Stimulated activated CD4-positive, alpha-beta T cell treated with anti-CD3 and anti-CD28 coated beads, Interleukin-1b, Interleukin-23, amount 100 ng/mL, for 4 hours (primary cell): ENCODE data around the gene RAD51B.
"Not testable (repeated sequence)": the region's sequence is repeated elsewhere in the genome, so short reads cannot be mapped to it uniquely, and the experiment has no call there.

Experiments
- DNase-seq, 2 donors: peaks; one replicate each; pipeline ENCODE4 v3.0.0-alpha.2; 2020; ENCODE audit warnings: low read depth in 2 of 2

The RAD51B gene

DNA sequence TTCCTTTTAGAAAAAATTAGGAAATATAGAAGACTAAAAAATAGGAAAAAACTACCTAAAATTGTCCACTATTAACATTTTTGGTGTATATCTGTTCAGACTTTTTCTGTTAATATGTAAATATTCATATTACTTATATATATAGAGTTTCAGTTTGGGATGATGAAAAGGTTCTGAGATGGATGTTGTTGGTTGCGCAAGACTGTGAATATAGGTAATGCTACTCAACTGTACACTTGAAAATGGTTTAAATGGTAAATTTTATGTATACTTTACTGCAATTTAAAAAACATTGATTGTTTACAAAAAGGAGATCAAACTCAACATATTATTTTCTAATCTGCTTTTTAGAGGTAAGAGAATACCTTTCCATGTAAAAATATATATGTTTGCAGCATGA lies 200.9 kb downstream of the RAD51B start:
- no peak for DNase-seq

DNA sequence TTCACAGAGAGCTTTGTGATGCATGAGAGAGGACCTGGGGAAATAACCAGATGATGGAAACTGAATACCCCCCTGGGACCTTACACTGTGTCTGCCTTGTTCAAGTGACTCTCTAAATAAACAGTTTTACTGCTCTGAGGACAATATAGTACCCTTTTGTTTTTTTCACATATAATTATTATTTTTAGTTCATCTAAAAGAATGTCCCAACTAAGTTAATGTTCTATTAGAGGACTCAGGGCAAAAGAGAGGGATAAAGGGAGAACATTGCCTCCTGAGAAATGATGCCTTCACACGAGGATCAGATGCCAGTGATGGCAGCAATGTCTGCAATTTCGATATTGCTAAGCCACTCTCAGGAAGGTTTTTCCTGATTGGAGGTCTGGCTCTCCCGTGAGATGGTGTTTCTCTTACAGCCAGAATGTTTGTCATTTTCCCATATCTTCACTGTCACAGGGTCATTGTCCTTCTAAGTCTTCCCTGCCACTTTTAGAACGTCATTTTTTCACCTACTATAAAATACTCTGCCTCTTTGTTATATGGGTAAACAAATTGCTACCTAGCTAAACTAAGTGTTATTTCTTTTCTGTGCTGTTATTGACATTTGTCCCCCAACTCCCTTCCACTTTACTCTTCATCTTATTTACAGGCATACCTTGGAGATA lies 201.6 kb downstream of the RAD51B start:
- DNase-seq: no peak

DNA sequence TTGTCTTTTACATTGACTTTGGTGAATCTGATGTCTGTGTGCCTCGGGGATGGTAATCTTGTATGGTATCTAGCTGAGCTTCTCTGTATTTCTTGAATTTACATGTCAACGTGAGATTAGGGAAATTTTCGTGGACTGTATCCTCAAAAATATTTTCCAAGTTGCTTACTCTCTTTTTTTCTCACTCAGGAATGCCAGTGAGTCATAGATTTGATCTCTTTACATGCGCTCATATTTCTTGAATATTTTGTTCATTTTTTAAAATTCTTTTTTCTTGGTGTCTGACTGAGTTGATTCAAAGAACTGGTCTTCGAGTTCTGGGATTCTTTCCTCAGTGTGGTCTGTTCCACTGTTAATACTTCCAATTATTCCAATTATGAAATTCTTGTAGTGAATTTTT lies 207.7 kb downstream of the RAD51B start:
- no peak for DNase-seq

DNA sequence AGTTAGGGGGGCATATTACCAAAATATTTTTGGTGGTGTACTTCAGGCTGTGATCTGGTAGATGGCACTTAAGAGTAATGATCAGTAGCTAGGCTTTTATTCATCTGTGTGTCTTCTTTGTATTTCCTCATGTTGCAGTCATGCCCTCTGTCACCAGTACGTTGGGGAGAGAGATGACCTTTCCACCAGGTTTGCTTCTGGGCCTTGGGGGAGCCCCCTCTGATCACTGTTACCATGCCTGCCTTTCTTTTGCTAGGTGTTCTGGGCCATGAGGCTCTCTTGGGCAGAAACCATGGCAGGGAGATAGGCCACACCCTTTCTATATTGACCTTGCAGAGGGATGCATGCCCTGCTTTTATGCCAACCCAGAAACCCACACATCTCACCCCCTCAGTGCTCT lies 208.5 kb downstream of the RAD51B start:
- no peak for DNase-seq

DNA sequence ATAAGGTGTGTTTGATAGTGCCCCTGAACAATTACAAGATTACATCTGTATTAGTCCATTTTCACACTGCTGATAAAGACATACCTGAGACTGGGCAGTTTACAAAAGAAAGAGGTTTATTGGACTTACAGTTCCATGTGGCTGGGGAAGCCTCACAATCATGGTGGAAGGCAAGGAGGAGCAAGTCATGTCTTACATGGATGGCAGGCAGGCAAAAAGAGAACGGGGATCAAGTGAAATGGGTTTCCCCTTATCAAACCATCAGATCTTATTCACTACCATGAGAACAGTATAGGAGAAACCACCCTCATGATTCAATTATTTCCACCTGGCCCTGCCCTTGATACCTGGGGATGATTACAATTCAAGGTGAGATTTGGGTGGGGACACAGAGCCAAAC lies 211.4 kb downstream of the RAD51B start:
- not testable (repeated sequence) for DNase-seq

DNA sequence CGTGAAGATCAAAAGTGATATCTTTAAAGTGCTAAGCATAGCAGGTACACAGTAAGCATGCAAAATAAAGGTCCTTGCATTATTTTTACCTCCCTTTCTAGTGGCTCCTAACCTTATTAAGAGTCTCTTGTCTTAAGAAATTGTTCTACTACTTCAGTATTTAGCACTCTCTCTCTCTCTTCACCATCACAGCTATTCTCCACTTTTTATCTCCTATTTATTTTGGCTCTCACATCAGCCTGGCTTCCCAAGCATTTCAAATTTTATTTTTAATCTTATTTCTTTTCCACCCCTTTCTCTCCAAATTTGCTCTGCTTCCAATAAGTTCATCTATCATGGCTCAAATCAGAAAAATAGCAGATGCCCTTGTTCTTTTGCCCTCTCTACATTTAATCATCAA lies 212.6 kb downstream of the RAD51B start:
- DNase-seq: no peak

DNA sequence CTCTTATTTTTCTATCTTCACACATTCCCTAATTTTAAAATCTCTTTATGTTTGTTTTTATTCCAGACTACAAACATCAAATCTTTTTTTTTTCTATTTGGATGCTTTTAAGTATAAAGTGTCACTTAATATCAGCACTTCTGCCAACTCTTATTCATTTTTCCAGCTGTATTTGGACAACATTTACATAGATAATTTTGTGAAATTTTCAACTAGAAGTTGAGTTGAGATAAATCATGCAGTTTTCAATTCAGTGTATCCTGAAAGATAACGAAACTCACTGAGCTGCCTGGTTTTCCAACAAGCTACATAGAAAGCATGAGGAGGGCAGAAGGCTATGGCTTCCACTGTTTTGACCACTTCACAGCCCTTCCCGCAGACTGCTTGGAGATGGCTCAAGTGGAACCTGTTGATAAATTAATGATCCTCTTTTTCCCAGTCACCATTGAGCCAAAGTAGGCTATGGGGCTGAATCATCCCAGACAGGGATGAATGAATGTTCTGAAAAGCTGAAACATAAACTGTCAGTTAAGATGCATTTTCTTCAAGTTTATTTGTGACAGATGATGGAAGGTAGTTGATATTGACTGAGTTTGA lies 213.9 kb downstream of the RAD51B start:
- DNase-seq: no peak

DNA sequence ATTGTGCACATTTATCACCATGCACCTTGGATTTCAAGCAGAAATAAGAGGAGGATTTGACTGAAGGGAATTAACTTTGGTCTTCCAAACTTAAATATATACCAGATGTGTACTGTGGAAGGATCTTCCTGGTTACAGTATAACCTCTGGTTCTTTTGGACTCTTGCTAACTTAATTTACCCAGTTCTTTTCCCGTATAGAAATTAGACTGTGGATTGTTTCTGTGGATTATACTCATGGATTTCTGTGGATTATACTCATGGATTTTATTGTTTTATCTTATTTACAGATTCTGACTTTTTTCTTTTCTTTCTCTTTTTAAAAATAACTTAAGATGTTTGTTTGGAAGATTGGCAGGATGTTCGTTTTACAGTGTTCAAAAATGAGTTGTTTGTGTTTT lies 215.3 kb downstream of the RAD51B start:
- no peak for DNase-seq

DNA sequence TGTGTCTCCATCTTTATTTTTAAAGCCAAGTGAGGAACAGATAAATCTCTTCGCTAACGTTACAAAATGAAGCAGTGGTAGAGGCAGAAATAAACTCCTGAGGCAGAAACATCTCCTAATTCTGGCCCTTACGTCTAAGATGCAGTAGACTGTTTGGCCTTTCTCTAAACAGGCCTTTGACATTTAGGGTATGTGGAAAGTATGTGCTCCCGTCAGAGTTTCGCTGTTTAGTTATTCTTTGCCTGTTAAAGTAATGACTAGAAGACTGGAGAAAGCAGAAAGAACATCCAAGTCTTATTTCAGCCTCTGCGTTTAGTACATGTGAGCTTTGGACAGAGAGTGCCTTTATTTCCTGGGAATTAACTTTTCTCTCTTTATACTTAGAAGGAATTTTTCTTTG lies 216.6 kb downstream of the RAD51B start:
- DNase-seq: no peak

DNA sequence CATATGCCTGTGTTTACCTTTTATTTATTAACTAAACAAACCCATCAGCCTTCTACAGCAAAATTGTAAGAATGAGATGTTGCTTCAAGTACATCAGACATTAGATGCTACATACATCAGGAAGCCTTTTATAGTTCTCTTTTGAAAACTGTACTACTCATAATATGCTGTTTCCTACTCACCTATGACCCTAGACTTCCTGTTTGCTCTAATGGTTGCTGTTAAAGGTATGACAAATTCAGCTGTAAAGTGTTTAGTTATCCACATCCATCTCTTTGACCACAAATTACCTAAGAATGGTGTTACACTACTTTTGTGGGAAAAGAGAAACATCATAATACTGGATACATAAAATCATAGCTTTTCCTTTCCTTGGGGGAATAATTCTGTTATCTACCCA lies 220.0 kb downstream of the RAD51B start:
- no peak for DNase-seq

DNA sequence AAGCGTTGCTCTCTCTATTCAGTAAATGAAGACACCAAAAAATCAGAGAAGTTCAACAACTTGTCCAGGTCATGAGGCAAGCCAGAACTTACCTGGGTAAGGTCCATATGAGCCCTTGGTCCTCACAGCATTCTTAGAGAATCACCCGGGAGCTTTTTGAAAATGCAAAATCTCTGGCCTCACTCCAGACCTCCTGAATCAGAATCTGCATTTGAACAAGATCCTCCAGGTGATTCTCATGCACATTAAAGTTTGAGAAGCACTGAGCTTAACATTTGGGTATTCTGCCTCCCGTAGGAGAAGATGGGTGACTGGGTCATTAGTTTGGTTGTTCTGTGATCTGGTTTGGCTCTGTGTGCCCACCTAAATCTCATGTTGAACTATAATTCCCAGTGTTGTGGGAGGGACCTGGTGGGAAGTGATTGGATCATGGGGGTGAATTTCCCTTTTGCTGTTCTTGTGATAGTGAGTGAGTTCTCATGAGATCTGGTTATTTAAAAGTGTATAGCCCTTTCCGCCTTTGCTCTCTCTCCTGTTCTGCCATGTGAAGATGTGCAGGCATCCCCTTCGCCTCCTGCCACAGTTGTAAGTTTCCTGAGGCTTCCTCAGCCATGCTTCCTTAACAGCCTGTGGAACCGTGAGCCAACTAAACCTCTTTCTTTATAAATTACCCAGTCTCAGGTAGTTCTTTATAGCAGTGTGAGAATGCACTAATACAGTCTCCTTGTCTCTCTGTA lies 221.2 kb downstream of the RAD51B start:
- DNase-seq: no peak

DNA sequence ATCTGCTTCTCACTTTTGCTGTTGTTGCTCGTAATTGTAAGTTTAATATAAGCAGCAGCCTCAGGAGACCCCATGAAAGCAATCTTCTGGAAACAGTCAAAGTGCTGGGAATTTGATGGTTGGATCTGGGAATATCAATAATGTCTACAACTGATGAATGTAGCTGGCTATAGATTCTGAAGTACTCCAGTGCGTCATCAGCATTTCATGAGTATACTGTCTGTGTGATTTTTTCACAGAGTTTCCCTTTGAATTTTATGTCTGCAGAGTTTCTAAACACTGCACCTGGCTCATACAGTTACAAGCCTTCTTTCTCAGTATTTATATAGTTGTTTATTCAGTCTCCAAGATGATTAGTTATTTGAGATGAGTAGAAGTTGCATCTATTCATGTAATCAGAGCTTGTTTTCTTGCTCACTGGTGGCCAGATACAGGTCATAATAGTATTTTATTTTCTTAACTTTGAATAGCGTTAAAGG lies 222.3 kb downstream of the RAD51B start:
- no peak for DNase-seq

DNA sequence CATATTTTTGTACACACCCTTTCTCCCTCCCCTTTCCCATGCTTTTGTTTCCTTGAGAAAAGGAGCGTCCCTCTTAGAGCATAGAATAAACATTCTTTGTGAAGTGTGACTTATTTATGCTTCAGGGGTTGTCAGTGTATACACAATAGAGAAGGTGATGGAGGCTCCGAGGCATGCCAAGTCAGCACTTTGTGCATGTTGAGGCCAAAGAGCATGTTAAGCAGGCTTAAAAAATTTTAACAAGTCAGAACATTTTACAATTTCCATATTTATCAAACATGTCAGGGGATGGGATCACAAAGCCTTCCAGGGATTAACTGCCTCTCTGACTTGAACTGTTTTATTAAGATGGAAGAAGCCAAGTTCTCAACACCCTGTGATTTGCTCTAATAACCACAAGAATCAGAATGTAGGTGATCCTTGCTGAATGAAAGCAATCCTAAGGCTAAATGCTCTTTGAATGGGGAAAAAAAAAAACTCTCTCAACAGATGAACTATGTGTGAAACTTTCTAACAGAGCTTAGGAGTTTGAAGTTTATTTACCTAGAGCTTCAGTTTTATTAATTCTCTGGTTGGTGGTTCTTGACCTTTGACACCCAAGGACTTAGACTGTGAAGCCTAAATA lies 223.1 kb downstream of the RAD51B start:
- no peak for DNase-seq

DNA sequence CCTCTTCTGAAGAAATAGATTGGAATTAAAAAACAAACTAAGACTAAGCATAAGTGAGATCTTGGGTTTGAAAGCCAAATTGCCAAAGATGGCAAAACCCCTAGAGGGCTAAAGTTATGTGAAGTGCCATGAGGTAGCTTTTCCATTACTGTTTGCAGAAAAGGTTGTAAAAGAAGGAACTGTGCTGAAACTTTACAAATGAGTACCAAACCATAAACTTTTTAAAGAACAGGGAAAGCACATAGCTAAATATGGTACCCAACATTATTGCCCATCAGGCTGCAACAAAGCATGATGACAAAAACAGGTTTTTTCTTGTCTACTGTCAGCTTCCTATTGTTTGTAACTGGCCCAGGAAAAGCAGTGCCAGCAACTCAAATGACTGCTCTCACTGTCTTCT lies 224.2 kb downstream of the RAD51B start:
- no peak for DNase-seq

DNA sequence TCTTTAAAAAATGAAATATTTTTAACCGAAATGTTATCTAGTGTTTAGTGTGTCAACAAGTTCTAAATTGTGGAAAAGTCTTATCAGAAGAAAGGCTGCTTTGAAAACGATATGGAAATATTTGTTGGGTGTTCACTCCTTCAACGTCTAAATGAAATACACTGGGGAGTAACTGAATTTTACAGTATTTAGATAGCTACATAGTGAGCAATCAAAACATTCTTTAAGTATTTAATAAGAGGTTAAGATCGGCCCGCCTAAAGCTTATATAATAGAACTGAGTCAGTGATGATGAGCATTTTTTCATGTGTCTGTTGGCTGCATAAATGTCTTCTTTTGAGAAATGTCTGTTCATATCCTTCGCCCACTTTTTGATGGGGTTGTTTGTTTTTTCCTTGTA lies 228.3 kb downstream of the RAD51B start:
- DNase-seq: no peak

DNA sequence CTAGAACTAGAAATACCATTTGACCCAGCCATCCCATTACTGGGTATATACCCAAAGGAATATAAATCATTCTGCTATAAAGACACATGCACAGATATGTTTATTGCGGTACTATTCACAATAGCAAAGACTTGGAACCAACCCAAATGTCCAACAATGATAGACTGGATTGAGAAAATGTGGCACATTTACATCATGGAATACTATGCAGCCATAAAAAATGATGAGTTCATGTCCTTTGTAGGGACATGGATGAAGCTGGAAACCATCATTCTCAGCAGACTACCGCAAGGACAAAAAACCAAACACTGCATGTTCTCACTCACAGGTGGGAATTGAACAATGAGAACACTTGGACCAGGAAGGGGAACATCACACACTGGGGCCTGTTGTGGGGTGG lies 229.2 kb downstream of the RAD51B start:
- DNase-seq: not testable (repeated sequence)

DNA sequence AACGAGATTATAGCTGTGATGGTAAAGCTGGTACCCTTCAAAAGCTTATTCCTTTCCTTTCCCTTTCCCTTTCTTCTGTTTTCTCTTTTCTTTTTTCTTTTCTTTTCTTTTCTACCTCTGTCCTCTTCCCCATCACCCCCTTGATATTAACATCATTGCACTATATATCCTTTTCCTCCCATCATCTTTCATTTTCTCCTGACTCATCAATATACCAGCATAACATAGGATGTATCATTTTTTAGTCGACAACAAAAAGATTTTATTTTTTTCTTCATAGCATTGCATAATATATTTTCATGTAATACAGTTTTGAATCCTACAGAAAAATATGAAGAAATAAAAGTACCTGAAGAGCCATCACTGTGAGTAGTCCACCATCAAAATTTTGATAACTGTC lies 230.6 kb downstream of the RAD51B start:
- DNase-seq: no peak

DNA sequence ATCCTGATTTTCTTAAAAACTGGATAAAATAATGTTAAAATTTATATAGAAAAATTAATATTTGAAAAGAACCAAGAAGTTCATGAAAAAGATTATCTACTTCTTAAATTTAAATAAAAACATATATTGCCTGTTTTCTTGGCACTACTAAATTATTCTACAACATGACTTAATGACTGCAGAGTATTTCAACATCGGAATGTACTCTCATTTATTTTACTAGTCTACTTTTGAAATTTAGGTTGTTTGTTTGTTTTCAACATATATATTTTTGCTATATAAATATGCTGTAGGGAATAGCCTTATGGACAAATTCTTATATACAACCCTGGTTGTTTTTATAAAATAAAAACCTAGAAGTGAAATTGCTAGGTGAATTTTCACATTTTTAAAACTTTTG lies 231.6 kb downstream of the RAD51B start:
- DNase-seq: no peak

DNA sequence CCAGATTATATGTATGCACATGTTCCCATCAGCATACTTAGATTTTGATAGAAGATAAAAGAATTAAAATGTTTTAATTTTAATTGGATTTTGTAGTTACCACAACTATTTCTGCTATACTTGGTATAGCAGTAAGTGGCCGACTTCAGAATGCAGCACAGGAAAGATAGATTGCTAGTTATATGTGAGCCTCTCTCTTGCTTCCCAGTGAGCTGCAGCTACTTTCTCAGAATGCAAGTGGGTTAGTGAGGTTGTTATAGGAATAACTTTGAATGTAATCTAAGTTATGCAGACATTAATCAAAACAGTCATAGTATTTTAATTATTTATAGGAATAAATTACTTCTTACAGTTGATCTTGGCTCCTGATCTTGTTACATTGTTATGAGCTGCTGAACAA lies 240.6 kb downstream of the RAD51B start:
- DNase-seq: no peak

DNA sequence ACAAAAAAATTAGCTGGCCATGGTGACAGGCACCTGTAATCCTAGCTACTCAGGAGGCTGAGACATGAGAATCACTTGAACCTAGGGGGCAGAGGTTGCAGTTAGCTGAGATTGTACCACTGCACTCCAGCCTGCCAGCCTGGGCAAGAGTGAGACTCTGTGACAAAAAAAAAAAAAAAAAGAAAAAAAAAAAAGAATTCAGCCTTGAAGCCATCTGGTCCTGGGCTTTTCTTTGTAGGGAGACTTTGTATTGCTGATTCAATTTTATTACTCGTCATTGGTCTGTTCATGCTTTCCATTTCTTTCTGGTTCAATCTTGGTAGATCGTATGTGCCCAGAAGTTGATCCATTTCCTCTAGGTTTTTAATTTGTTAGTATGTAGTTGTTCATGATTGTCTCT lies 243.1 kb downstream of the RAD51B start:
- no peak for DNase-seq

DNA sequence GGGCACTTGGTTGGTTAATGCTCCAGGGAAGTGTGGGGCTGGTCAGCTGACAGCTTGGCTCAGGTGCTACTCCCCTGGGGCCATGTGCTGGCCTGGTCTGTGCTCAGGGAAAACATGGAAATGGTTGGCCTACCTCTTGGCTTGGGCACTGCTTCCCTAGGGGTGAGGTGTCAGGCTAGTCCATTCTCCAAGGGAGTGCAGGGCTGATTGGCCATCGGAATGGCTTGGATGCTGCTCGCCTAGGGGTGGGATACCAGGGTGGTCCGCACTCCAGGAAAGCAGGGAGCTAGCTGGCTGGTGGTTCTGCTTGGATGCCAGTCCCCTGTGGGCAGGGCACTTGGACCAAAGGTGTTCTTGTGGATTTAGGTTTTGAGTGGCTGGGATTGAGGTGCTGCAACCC lies 245.7 kb downstream of the RAD51B start:
- DNase-seq: no peak

DNA sequence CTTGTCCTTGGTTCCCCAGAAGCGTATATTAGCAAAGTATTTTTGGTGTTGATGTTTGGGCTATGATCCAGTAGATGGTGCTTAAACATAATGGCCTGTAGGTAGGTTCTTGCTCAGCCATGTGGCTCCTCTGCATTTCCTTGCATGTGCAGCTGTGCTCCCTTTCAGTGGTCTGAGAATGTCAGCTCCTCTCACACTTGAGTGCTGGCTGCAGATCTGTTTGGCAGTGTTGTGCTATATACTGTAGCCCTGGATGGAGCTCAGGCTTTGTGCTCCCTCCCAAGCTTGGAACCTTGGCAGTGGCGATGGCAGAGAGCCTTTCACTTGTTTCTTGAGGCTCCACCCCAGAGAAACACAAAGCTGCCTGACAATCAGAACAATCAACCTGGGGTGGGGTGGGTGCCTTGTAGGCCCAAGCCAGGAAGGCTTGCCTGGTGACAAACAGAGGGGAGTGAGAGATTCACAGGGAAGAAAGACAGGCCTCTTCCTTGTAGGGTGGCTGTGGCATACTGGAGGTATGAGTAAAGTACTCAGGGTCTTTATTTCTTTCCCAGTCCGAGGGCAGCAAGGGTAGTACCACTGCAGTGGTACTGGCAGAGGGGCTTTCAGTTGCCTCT lies 255.3 kb downstream of the RAD51B start:
- no peak for DNase-seq
